ENCODE measurements around the gene OSBP2.

Gene OSBP2

GRCh38 chr22:30822216-30823014 is 127.7 kb downstream of the OSBP2 start:
- no peak for TF ChIP-seq CTCF (conservative IDR thresholded peaks at IDR 0.05; ENCODE audit: low read depth, low read length)
- peak overlapping the region; percentile 47 for H3K4me3 ChIP-seq (ENCODE audit: low read length)
- no peak for DNase-seq (ENCODE audit: low read depth)

- TF ChIP-seq CTCF (conservative IDR thresholded peaks at IDR 0.05; ENCODE audit: low read depth, low read length) = no peak
- DNase-seq (ENCODE audit: low read depth) = no peak
- H3K4me3 ChIP-seq (ENCODE audit: low read length) = peak overlapping the region; percentile 47
Observed at GRCh38 chr22:30823015-30823370, 128.3 kb downstream of the OSBP2 start.

GRCh38 chr22:30824096-30824495 is 129.4 kb downstream of the OSBP2 start:
- no peak for TF ChIP-seq CTCF (conservative IDR thresholded peaks at IDR 0.05; ENCODE audit: low read depth, low read length)
- H3K4me3 ChIP-seq (ENCODE audit: low read length) = no peak overlapping the region
- no peak for DNase-seq (ENCODE audit: low read depth)

- TF ChIP-seq CTCF (conservative IDR thresholded peaks at IDR 0.05; ENCODE audit: low read depth, low read length) = no peak
- H3K4me3 ChIP-seq (ENCODE audit: low read length) = no peak overlapping the region
- DNase-seq (ENCODE audit: low read depth) = no peak
Observed at GRCh38 chr22:30824711-30825110, 130.0 kb downstream of the OSBP2 start.

- DNase-seq (ENCODE audit: low read depth) = no peak
- no peak for TF ChIP-seq CTCF (conservative IDR thresholded peaks at IDR 0.05; ENCODE audit: low read depth, low read length)
- no peak overlapping the region for H3K4me3 ChIP-seq (ENCODE audit: low read length)
Observed at GRCh38 chr22:30825711-30826505, 131.2 kb downstream of the OSBP2 start.

- no peak for TF ChIP-seq CTCF (conservative IDR thresholded peaks at IDR 0.05; ENCODE audit: low read depth, low read length)
- DNase-seq (ENCODE audit: low read depth) = no peak
- H3K4me3 ChIP-seq (ENCODE audit: low read length) = no peak overlapping the region
Observed at GRCh38 chr22:30826670-30827355, 132.1 kb downstream of the OSBP2 start.
